T-helper 9 cell (primary cell): ENCODE measurements around the gene TOM1.
"Not testable (repeated sequence)": the region's sequence is repeated elsewhere in the genome, so short reads cannot be mapped to it uniquely, and the experiment has no call there.

Experiments used
- DNase-seq: peaks from one replicate; pipeline ENCODE4 v3.0.0-alpha.2; 2020

Gene TOM1

DNA sequence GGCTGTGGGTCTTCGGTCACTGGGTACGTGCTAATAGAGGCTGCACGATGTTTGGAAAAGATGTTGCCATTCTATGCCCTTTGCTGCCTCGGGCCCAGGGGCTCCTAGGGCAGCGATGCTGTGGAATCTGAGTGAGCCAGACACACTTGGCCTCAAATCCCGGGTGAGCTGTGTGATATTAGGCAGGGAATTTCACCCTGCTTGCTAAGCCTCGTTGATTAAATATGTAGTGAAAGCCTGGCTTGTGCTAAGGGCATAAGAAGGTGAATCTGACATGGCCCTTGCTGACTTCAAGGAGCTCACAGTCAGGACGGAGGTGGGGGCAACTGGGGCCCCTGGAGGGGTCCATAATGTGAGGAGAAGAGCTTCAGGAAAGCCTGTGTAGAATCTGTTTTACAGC is 75.8 kb downstream of the TOM1 start:
- DNase-seq, result no peak

DNA sequence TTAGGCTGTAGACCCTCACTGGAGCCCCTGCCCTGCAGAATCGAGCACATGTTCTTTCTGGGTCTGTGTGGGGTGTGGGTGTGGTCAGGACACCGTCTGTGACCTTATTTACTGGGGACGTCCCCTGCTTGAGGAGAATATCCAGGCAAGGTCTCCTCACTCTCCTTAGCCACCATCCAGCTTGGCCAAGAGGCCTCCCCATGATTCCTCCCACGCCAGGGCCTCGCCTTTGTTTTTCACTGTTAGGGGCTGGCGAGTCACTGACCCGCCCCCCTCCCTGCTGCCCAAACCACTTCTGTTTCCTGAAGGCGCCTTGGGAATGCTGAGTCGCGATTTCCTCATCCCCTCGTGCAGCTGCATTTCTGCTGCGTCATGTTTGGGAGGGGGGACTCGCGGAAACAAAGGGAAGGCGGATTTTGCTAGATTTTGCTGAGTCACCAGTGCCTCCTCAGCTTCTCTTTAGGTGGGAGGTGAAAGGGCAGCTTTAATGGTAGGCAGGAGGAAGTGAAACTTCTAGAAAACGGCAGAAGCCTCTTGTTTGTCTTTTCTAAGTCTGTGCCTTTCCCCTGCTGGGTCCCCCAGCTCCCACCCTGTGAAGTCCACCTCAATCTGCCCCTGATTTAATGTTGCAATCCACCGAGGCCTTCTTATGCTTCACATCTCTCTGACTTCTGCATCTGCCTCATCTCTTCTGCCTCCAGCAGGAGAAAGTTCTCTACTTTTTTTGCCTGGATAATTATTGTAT is 77.2 kb downstream of the TOM1 start:
- DNase-seq, result no peak

DNA sequence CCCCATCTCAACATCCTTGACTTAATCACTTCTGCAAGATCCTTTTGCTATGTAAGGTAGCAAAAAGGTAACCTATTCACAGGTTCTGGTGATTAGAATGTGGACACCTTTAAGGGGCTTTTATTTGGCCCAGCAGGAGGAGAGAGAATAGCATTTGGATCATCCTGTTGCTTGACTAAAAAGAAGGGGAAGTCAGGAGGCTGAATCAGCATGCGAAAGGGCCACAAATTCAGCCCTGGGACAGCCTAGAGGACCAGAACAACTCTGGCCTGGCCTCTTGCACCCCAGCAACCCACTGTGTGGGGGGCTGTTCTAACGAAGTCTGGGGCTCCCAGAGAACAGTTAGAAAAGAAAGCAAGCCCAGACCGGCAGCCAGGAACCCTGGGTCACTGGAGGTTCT is 78.0 kb downstream of the TOM1 start:
- no peak for DNase-seq

DNA sequence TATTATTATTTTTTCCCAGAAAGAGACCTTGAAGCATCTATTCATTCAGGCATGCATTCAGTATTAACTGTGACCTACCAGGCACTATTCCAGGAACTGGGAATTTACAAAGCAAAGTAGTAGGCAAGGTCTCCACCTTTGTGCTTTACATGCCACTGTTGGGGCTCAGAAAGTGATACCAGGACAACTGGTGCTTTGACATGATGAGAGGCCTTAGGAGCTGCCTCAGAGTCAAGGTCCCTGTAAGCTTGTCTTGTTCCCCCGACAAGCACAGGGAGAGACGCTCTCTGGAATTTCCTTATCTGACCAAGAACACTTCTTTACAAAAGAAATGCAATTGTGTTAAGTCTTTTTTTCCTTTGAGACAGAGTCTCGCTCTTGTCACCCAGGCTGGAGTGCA is 78.9 kb downstream of the TOM1 start:
- DNase-seq, result no peak

DNA sequence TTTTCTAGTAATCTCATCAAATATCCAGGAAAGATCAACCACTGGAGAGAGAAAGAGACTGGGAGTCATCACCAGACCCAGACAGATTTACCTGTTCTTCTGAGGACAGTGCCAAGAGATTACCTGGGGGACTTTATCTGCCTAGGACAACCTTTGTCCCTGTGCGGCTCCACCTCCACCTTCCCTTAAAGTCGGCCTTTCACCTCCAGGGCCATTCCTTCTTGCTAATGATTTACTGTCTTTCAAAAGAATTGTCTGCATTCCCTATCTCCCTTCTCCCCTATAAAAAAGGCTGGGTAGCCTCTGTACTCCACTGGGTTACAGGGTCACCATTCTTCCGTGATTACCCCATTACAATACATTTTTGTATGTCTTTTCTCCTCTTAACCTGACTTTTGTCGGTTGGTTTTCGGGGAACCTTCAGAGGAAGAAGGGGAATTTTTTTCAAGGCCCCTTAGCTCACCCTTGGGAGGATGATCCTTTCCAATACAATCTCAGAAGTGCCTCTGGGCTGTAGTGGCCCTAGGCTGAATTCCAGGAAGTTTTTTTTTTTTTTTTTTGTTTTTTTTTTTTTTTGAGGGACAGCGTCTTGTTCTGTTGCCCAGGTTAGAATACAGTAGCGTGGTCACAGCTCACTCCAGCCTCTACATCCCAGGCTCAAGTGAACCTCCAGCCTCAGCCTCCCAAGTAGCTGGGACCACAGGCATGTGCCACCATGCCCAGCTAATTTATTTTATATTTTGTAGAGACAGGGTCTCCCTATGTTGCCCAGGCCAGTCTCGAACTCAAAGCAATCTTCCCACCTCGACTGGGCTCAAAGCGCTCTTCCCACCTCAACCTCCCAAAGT is 79.7 kb downstream of the TOM1 start:
- DNase-seq, result no peak

DNA sequence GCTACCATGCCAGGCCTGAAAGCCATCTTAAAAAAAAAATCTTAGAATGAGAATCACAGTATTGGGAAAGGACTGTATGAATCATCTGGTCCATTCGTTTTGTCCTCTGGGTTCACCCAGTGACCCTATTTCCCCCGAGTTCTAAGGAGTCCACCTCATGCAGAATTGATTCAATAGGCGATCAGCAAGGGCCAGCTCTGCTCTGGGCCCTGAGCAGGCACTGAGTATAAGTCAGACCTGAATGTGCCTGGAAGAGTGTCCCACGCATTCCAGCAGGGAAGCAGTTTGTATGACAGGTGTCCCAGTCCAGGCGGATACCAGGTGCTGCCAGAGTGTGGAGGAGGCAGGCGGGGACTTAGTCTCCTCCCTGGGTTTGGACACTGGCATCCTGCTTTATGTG is 80.3 kb downstream of the TOM1 start:
- no peak for DNase-seq

DNA sequence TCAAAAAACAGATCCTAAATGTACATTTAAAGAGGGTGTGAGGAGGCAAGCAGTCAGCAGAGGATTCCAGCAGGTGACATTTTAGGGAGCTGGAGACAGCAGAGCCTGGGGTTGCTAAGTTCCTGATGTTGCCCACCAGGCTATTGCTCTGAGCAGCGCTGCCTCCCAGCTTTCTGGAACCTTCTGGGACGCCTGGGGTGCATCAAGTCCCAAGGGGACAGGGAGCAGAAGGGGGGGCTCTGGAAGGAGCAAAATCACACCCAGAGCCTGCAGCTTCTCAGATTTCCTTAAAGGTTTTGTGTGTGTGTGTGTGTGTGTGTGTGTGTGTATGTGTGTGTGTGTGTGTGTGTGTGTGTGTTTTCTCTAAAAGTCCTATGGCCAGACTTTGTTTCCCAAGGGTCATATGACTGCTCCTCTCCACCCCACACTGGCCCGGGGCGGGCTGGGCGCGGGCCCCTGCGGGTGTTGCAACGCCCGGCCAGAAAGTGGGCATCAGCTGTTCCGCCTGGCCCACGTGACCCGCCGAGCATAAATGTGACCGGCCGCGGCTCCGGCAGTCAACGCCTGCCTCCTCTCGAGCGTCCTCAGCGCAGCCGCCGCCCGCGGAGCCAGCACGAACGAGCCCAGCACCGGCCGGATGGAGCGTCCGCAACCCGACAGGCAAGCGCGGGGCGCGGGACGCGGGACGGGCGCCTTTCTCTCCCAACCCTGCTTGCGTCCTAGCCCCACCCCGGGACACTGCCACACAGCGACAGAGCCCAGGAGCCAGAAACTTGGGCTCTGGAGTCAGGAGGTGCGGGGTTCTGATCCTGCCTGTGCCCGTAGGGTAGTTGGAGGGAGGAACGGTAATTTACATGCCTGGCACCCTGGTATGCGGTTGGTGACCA is 81.1 kb downstream of the TOM1 start, which contains the start of gene HMOX1:
Gene HMOX1, plus strand, starts transcription at position 560 of the 887 bp plus-strand sequence. Its CDS starts 78 bp downstream, at position 638.
- DNase-seq, result peak; percentile 27

DNA sequence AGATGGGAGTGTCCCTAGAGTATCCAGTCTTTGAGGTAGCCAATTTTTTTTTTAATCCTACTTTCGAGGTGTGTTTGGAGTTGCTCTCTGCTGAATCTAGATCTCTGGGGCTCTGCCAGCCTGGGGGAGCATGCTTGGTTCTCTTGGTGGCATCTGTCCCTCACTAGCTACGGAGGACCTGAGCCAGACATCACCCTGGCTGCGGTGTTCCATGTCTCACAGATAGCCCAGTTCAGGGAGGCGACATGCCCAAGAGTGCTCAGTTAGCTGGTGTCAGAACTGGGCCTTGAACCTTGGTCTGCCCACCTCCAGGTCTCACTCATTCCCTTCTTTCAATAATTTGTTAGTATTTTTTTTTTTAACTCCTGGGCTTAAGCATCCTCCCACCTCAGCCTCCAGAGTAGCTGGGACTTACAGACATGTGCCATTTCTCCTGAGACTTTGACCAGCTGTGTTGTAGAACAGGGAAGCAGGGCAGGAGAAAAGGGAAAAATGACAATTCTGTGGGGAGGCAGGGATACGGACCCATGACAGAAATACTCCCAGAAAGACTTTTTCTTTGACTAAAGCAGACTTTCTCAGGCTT is 81.8 kb downstream of the TOM1 start:
- no peak for DNase-seq

DNA sequence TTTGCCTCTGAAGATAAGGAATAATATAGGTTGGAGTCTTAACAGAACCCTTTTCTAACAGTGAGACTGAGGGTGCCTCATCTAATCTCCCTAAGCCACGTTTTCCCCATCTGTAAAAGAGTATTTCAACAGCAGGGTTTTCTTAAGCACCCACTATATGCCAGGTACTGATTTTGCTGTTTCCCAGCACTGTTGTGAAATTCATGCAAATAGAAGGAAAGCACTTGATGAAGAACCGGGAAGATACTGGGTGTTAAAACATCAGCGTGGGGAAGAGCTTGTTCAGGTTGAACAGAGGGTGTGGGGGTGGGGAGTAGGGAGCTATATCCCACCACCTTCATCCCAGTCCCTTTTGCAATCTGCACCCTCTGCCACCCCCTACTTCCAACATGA is 84.0 kb downstream of the TOM1 start:
- no peak for DNase-seq

DNA sequence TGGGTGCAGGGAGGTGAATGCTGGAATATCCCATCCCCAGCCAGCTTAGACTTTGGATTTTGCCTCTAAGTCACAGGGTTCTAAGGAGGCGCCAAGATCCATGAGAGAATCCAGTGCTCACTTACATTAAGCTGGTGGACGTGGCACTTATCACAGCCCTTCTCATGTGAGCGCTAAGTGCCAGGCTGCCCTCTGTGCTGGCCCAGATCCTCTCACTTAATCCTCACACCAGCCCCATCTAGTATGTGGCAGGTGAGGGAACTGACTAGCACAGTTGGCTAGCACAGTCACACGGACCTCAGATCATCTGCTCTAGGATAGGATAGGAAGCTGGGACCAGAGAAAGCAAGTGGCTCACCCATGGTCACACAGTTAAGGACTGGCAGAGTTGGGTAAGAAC is 84.8 kb downstream of the TOM1 start:
- no peak for DNase-seq

DNA sequence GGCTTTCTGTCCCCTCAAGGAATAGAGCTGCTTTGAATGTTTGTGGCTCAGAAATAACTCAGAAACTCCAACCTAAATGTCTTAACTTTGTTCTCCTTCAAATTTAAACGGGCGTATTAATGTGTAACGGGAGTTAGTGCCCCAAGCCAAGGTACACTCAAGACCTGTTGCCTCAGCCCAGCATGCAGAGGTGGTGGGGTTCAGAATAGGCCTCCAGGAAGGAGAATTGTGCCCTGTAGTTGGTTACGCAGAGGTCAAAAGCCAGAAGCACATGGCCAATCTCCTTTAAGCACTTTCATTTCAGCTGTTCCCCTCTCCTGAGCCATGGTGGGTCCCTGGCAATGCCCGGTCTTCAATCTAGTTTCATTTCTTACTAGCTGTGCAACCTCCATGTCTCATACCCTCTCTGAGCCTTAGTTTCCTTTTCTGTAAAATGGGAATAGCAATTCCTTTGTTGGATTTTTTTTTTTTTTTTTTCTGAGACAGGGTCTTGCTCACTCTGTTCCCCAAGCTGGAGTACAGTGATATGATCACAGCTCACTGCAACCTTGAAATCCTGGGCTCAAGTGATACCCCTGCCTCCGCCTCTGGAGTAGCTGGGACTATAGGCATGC is 85.4 kb downstream of the TOM1 start:
- DNase-seq, result no peak

DNA sequence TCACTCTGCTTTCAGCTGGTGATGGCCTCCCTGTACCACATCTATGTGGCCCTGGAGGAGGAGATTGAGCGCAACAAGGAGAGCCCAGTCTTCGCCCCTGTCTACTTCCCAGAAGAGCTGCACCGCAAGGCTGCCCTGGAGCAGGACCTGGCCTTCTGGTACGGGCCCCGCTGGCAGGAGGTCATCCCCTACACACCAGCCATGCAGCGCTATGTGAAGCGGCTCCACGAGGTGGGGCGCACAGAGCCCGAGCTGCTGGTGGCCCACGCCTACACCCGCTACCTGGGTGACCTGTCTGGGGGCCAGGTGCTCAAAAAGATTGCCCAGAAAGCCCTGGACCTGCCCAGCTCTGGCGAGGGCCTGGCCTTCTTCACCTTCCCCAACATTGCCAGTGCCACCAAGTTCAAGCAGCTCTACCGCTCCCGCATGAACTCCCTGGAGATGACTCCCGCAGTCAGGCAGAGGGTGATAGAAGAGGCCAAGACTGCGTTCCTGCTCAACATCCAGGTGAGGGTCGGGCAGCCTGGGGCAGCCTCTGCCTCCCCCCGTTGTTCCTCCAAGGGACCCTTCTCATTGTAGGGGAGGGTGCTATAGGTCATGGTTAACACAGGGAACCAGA is 87.1 kb downstream of the TOM1 start:
- DNase-seq, result no peak

DNA sequence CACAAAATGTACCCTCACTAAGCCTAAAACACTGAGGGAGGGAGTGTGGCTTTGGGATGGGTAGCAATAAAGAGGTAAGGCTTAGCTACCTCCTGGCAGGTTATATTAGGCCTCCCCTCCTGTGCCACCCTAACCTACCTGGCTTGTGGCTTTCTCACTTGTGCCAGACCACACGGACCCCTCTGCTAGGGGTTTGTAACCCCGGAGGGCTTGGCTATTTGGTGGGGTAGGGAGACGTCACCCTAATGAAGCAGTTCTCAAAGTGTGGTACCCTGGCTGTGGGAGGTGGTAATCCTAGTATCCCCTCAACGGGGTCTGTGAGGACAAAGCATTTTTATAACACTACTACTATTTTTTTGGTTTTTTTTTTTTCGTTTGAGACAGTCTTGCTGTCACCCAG is 91.2 kb downstream of the TOM1 start:
- no peak for DNase-seq

DNA sequence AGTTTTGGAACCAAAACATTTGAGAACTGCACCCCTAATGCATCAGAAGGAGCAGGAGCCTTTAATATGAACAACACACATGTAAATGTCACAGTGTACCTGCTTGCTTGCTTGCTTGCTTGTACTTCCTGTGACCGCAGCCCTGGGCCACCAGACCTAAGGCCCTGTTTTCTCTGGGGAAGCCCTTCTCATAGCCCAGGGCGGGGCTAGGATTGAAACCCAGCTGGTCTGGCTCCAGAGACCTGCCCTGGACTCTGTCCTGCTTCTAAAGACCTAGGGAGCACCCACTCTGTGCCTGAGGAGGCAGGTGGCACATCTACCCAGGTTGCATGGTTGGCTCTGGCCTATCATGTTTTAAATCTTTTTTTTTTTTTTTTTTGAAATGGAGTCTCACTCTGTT is 92.7 kb downstream of the TOM1 start:
- DNase-seq, result no peak

DNA sequence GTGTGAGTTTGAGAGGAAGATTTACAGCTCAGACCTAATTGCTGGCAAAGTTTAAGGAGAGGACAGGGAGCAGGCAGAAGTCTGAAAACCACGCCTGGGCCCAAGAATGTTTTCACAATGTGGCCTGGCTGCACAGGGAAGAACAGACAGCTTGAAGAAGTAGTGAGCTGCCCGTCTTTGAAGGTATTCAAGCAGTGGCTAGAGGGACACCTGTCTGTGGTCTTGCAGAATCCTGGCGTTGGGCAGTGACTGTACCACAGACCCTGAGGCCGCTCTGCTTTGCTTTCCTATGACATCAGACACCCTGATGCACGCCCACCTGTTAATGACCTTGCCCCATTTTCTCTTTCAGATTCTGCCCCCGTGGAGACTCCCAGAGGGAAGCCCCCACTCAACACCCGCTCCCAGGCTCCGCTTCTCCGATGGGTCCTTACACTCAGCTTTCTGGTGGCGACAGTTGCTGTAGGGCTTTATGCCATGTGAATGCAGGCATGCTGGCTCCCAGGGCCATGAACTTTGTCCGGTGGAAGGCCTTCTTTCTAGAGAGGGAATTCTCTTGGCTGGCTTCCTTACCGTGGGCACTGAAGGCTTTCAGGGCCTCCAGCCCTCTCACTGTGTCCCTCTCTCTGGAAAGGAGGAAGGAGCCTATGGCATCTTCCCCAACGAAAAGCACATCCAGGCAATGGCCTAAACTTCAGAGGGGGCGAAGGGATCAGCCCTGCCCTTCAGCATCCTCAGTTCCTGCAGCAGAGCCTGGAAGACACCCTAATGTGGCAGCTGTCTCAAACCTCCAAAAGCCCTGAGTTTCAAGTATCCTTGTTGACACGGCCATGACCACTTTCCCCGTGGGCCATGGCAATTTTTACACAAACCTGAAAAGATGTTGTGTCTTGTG is 93.7 kb downstream of the TOM1 start:
- no peak for DNase-seq

DNA sequence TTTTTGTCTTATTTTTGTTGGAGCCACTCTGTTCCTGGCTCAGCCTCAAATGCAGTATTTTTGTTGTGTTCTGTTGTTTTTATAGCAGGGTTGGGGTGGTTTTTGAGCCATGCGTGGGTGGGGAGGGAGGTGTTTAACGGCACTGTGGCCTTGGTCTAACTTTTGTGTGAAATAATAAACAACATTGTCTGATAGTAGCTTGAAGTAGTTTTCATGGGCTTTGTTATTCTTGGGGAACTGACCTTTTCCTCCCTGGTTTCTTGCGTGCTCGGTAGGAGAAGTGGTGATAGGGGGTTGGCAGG is 94.3 kb downstream of the TOM1 start:
- no peak for DNase-seq

DNA sequence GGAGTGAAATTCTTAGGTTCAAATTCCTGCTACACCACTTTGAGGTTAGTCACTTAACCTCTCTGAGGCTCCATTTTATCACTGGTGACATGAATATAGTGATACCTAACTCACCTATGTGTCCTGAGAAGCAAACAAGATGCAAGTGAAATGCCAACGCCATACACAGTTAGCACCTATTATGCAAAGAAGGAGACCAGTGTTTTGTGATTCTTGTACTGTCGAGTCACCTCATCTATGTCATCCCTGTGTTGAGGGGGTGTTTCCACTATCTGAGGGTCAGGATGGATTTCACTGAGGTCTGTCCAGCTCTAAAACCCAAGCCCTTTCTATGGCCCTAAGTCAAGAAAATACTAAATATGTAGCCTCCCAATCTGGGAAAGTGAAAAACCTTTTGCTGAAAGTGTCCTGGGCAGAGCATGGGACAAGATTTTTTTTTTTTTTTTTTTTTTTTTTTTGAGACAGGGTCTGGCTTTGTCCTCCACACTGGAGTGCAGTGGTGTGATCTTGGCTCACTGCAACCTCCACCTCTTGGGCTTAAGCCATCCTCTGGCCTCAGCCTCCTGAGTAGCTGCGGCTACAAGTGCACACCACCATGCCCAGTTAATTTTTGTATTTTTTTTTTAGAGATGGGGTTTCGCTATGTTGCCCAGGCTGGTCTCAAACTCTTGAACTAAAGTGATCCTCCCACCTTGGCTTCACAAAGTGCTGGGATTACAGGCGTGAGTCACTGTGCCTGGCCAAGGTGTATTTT is 95.3 kb downstream of the TOM1 start:
- no peak for DNase-seq

DNA sequence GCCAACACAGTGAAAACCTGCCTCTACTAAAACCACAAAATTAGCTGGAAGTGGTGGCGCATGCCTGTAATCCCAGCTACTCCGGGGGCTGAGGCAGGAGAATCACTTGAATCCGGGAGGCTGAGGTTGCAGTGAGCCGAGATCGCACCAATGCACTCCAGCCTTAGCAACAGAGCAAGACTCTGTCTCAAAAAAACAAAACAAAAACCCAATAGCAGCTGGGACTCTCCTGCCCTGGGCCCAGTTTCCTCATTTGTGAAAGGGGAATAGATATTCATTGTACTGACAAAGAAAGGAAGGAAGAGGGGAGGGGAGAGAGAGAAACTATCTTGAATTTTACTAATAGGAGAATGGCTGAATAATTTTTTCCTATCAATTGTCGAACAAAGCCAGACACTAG is 96.9 kb downstream of the TOM1 start:
- not testable (repeated sequence) for DNase-seq

DNA sequence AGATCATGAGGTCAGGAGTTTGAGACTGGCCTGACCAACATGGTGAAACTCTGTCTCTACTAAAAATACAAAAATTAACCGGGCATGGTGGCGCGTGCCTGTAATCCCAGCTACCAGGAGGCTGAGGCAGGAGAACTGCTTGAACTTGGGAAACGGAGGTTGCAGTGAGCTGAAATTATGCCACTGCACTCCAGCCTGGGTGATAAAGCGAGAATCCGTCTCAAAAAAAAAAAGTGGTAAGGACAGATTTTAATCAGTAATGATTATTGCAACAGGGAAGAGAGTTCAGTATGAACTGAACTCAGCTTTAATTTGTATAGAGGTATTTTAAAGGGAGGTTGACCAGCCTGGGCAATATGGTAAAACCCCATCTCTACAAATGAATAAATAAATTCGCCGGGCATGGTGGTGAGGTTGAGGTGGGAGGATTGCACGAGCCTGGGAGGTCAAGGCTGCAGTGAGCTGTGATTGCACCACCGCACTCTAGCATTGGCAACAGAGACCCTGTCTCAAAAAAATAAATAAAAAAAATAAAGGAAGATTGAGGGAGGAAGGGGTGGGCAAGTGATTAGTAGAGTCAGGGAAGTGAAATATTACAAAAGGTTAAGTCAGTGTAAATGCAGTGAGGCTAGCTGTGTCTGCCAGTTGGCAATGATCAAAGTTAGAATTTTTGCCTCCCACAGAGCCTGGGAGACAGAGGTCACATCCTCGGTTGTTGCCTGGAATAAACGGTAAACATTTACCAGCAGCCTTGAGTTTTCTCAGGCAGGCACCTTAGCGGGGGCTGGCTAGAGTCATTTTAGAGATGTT is 97.6 kb downstream of the TOM1 start:
- no peak for DNase-seq
